PC-9 (cell line): ENCODE measurements around the gene BTBD16. TPM values are rescaled to one million over a fixed set of nuclear protein-coding genes. Genes with fewer than 3 reads are reported as not detected.

Source experiments
- BruUV-seq: library from RNA; stranded (reverse); fragments of 400-500 nt; replicated peaks from 2 replicates; lab custom pipeline; 2021; lab: Mats Ljungman, UMichigan
- CTCF ChIA-PET: fragments of 300-600 bp; sonication (Branson Sonifier 250); formaldehyde crosslinking; loops from one replicate; lab custom pipeline; 2022; ENCODE audit warnings: antibody characterized with exemption; lab: Charles Lee
- POLR2A ChIA-PET: fragments of 300-600 bp; sonication (Branson Sonifier 250); formaldehyde crosslinking; loops from one replicate; lab custom pipeline; 2022; ENCODE audit warnings: antibody characterized with exemption; ENCODE audit not compliant: unreplicated experiment; lab: Charles Lee
- DNase-seq, 2 experiments: peaks; one replicate each; pipeline versions ENCODE4 v3.0.0 to v3.0.0-alpha.2; 2015 to 2022; ENCODE audit warnings: mixed read lengths in 1 of 2
- H2AFZ ChIP-seq: fragments of 200-600 bp; sonication (generic); 2 replicates; pipeline ENCODE4 v1.8.1; 2017; ENCODE audit warnings: antibody characterized with exemption
- H3F3A ChIP-seq: fragments of 200-600 bp; sonication (generic); 2 replicates; pipeline ENCODE4 v1.8.1; 2017; ENCODE audit warnings: antibody characterized with exemption, mild to moderate bottlenecking, low read depth; ENCODE audit not compliant: insufficient read depth
- H3K27ac ChIP-seq: fragments of 200-600 bp; sonication (generic); 2 replicates; pipeline ENCODE4 v1.6.1; 2016; ENCODE audit warnings: mixed run types
- H3K27me3 ChIP-seq: fragments of 200-600 bp; sonication (generic); 2 replicates; pipeline ENCODE4 v1.6.1; 2016; ENCODE audit warnings: low read depth, mixed run types; ENCODE audit not compliant: insufficient read depth
- H3K36me3 ChIP-seq: fragments of 200-600 bp; sonication (generic); 2 replicates; pipeline ENCODE4 v1.6.1; 2016; ENCODE audit warnings: low read depth, mixed run types
- H3K4me1 ChIP-seq: fragments of 200-600 bp; sonication (generic); replicated peaks from 2 replicates; pipeline ENCODE4 v1.6.1; 2016; ENCODE audit warnings: mixed run types; ENCODE audit not compliant: insufficient read depth
- H3K4me2 ChIP-seq: fragments of 200-600 bp; sonication (generic); 2 replicates; pipeline ENCODE4 v1.6.1; 2017; ENCODE audit warnings: mixed run types
- H3K4me3 ChIP-seq: fragments of 200-600 bp; sonication (generic); 2 replicates; pipeline ENCODE4 v1.6.1; 2016; ENCODE audit warnings: mixed run types
- H3K79me2 ChIP-seq: fragments of 200-600 bp; sonication (generic); 2 replicates; pipeline ENCODE4 v1.6.1; 2017; ENCODE audit warnings: low read depth, mixed run types
- H3K9me2 ChIP-seq: fragments of 200-600 bp; sonication (generic); 2 replicates; pipeline ENCODE4 v1.8.1; 2017; ENCODE audit warnings: mild to moderate bottlenecking; ENCODE audit not compliant: insufficient read depth
- H3K9me3 ChIP-seq: fragments of 200-600 bp; sonication (generic); 2 replicates; pipeline ENCODE4 v1.8.1; 2016; ENCODE audit warnings: low read depth; ENCODE audit not compliant: insufficient read depth
- H4K20me1 ChIP-seq: fragments of 200-600 bp; sonication (generic); 2 replicates; pipeline ENCODE4 v1.8.1; 2017; ENCODE audit not compliant: insufficient read depth
- CTCF ChIP-seq: fragments of 200-600 bp; sonication (generic); conservative IDR thresholded peaks from 2 replicates; pipeline ENCODE4 v1.6.1; 2017; ENCODE audit warnings: mixed run types, antibody characterized with exemption, mild to moderate bottlenecking, moderate library complexity
- EZH2 ChIP-seq: fragments of 200-600 bp; sonication (generic); IDR thresholded peaks from 2 replicates; pipeline ENCODE4 v1.8.0; 2017; ENCODE audit warnings: antibody characterized with exemption, low read depth
- intact Hi-C: fragments of 100-400 bp; cut with micrococcal nuclease; formaldehyde crosslinking; loops from one replicate; pipeline ENCODE4 v1.10.0; 2022; ENCODE audit not compliant: unreplicated experiment
- total RNA-seq: library from RNA; stranded (reverse); gene quantifications from 2 replicates; pipeline ENCODE4 v1.2.3, GENCODE V29; 2021

Gene BTBD16
- total RNA-seq, 1 experiment from 2014 or later = 0.37 TPM

- no peak for DNase-seq
- intact Hi-C loops = no loop called here
- no peaks in the 10 kb centered on the region for H3K9me3 ChIP-seq
- H3K4me3 ChIP-seq = no peak overlapping the region
- ChIA-PET POLR2A (no interaction called here), CTCF (no interaction called here)
- BruUV-seq = no TSS peak
- TF ChIP-seq EZH2 = no peak
- TF ChIP-seq CTCF = no peak
- H4K20me1 ChIP-seq = no peaks in the 10 kb centered on the region; the same call in 1 of the 2 replicates
- H3K9me2 ChIP-seq = no peaks in the 10 kb centered on the region
- no peaks in the 10 kb centered on the region for H3K4me1 ChIP-seq
- no peak overlapping the region for H3K27ac ChIP-seq
- no peaks in the 10 kb centered on the region for H3F3A ChIP-seq
- H3K27me3 ChIP-seq = no peaks in the 10 kb centered on the region
- no peak overlapping the region for H2AFZ ChIP-seq
- H3K4me2 ChIP-seq = no peak overlapping the region
- H3K79me2 ChIP-seq = no peaks in the 10 kb centered on the region
- no peaks in the 10 kb centered on the region for H3K36me3 ChIP-seq
Observed at GRCh38 chr10:122229666-122230065, 41.4 kb upstream of the BTBD16 start.

- Histone ChIP-seq H3K27me3 (no peaks in the 10 kb centered on the region), H4K20me1 (no peaks in the 10 kb centered on the region; the same call in 1 of the 2 replicates), H3K4me3 (no peak overlapping the region), H3K4me1 (no peaks in the 10 kb centered on the region), H3K79me2 (no peaks in the 10 kb centered on the region), H3K9me3 (no peaks in the 10 kb centered on the region), H3K4me2 (no peak overlapping the region), H2AFZ (no peak overlapping the region), H3K9me2 (no peaks in the 10 kb centered on the region), H3K36me3 (no peaks in the 10 kb centered on the region), H3K27ac (no peak overlapping the region), H3F3A (no peaks in the 10 kb centered on the region)
- intact Hi-C loops = no loop called here
- no TSS peak for BruUV-seq
- ChIA-PET CTCF (no interaction called here), POLR2A (no interaction called here)
- no peak for TF ChIP-seq CTCF
- no peak for TF ChIP-seq EZH2
- no peak for DNase-seq
Observed at GRCh38 chr10:122230222-122230621, 40.9 kb upstream of the BTBD16 start.

- BruUV-seq = no TSS peak
- no peaks in the 10 kb centered on the region for H3K9me2 ChIP-seq
- POLR2A ChIA-PET = no interaction called here
Observed at GRCh38 chr10:122232769-122233168, 38.3 kb upstream of the BTBD16 start.

More at GRCh38 chr10:122232769-122233168, 38.3 kb upstream of the BTBD16 start:
- no peak for DNase-seq
- no peak overlapping the region for H3K27ac ChIP-seq
- H3K4me1 ChIP-seq = no peaks in the 10 kb centered on the region
- H3F3A ChIP-seq = no peaks in the 10 kb centered on the region
- no peak overlapping the region for H3K4me2 ChIP-seq
- no peak overlapping the region for H2AFZ ChIP-seq
- no peaks in the 10 kb centered on the region for H3K79me2 ChIP-seq
- no peaks in the 10 kb centered on the region for H3K27me3 ChIP-seq
- no peaks in the 10 kb centered on the region for H3K9me3 ChIP-seq
- intact Hi-C loops = no loop called here
- no peaks in the 10 kb centered on the region for H3K36me3 ChIP-seq
- no peaks in the 10 kb centered on the region; the same call in 1 of the 2 replicates for H4K20me1 ChIP-seq
- H3K4me3 ChIP-seq = no peak overlapping the region
- TF ChIP-seq EZH2 = no peak
- TF ChIP-seq CTCF = no peak
- CTCF ChIA-PET = no interaction called here
